K562 (cell line): Measurements from ENCODE around the gene ADGRB2. TPM values are rescaled to one million over a fixed set of nuclear protein-coding genes. Genes with fewer than 3 reads are reported as not detected.

Experiments
- ATAC-seq: fragments of 200-7000 bp; cut with Tn5 transposase; 3 replicates; pipeline ENCODE4 v1.9.1; 2020; ENCODE audit warnings: moderate library complexity
- BruUV-seq: library from RNA; stranded (reverse); fragments of 400-500 nt; replicated peaks from 2 replicates; lab custom pipeline; 2021; lab: Mats Ljungman, UMichigan
- CTCF ChIA-PET: fragments of 300-600 bp; formaldehyde crosslinking; extraction: SDS; loops from one replicate; lab custom pipeline; 2021; ENCODE audit warnings: low intra/inter-chr PET ratio; lab: Yijun Ruan, JAX
- POLR2A ChIA-PET: fragments of 300-600, 350-650 bp; sonication (Branson Sonifier 250); formaldehyde crosslinking; extraction: SDS; loops from one replicate; lab custom pipeline; 2021; ENCODE audit warnings: antibody characterized with exemption, inconsistent platforms; lab: Yijun Ruan, JAX
- DNase-seq, 4 experiments: peaks; one replicate each; pipeline versions ENCODE4 v3.0.0 to v3.0.0-alpha.2; 2011 to 2018; ENCODE audit warnings: low spot score in 3 of 4, mixed read lengths in 3 of 4; ENCODE audit errors: extremely low read depth in 1 of 4
- FAIRE-seq: peaks from 2 replicates; lab custom pipeline; 2011; peaks lifted over from hg19 to GRCh38; lab: Jason Lieb, UNC
- H2AFZ ChIP-seq: 2 replicates; pipeline ENCODE4 v1.6.0; 2011; ENCODE audit warnings: low read depth, low read length, control low read depth, inconsistent platforms
- H3K27ac ChIP-seq: fragments of 200-600 bp; 3 replicates; pipeline ENCODE4 v1.8.0; 2011; ENCODE audit warnings: low read depth, mild to moderate bottlenecking, control low read depth, inconsistent platforms, low read length, moderate library complexity, mixed read lengths; ENCODE audit errors: extremely low read depth
- H3K27me3 ChIP-seq, 2 experiments: fragments of 300-600 bp in 1 of 2; 2 replicates in 1 of 2; 3 replicates in 1 of 2; pipeline versions ENCODE4 v1.6.0 to v1.8.0; 2011; ENCODE audit warnings: inconsistent platforms in 2 of 2, low read length in 2 of 2, mild to moderate bottlenecking in 1 of 2, mixed read lengths in 1 of 2, moderate library complexity in 1 of 2; ENCODE audit not compliant: control insufficient read depth in 2 of 2, insufficient read depth in 2 of 2
- H3K36me3 ChIP-seq: fragments of 300-600 bp; 3 replicates; pipeline ENCODE4 v1.8.0; 2011; ENCODE audit warnings: mild to moderate bottlenecking, low read length, inconsistent platforms; ENCODE audit not compliant: control insufficient read depth, insufficient read depth
- H3K4me1 ChIP-seq, 2 experiments: fragments of 200-600 bp in 1 of 2; replicated peaks in 1 of 2; 2 replicates in 1 of 2; 3 replicates in 1 of 2; pipeline versions ENCODE4 v1.5.1 to v1.8.0; 2011; ENCODE audit warnings: inconsistent platforms in 2 of 2, low read length in 2 of 2, mild to moderate bottlenecking in 1 of 2, mixed read lengths in 1 of 2, moderate library complexity in 1 of 2; ENCODE audit not compliant: control insufficient read depth in 2 of 2, insufficient read depth in 2 of 2
- H3K4me2 ChIP-seq: 2 replicates; pipeline ENCODE4 v1.6.1; 2011; ENCODE audit warnings: low read length, control low read depth, inconsistent platforms, mixed read lengths; ENCODE audit not compliant: insufficient read depth
- H3K4me3 ChIP-seq: fragments of 200-600 bp; sonication (generic), shearing (Covaris generic); 2 replicates; pipeline ENCODE4 v1.5.1; 2016; ENCODE audit warnings: control low read depth, inconsistent platforms
- H3K79me2 ChIP-seq: fragments of 200-600 bp; 3 replicates; pipeline ENCODE4 v1.8.0; 2011; ENCODE audit warnings: low read length, inconsistent platforms; ENCODE audit not compliant: control insufficient read depth, insufficient read depth
- H3K9ac ChIP-seq, 2 experiments: 2 replicates each; pipeline versions ENCODE4 v1.6.0 to v1.6.1; 2011; ENCODE audit warnings: low read depth in 2 of 2, low read length in 2 of 2, control low read depth in 1 of 2, inconsistent platforms in 1 of 2, mild to moderate bottlenecking in 1 of 2, mixed read lengths in 1 of 2; ENCODE audit not compliant: insufficient read depth in 1 of 2
- H3K9me1 ChIP-seq: one replicate; pipeline ENCODE4 v1.6.0; 2011; ENCODE audit warnings: inconsistent platforms, mild to moderate bottlenecking, low read length, moderate library complexity; ENCODE audit not compliant: control insufficient read depth, insufficient read depth
- H3K9me3 ChIP-seq: replicated peaks from 2 replicates; pipeline ENCODE4 v1.5.1; 2011; ENCODE audit warnings: low read depth, low read length, inconsistent platforms; ENCODE audit not compliant: control insufficient read depth, insufficient read depth
- H4K20me1 ChIP-seq: replicated peaks from 2 replicates; pipeline ENCODE4 v1.6.1; 2011; ENCODE audit warnings: low read length, inconsistent platforms, mixed read lengths; ENCODE audit not compliant: control insufficient read depth, insufficient read depth
- ARID3B ChIP-seq: fragments of 250-450 bp; sonication (Bioruptor Pico); IDR thresholded peaks from 2 replicates; pipeline ENCODE4 v1.4.0; 2020; ENCODE audit warnings: borderline replicate concordance
- CC2D1A ChIP-seq: fragments of 450-650 bp; IDR thresholded peaks from 2 replicates; pipeline ENCODE4 v1.6.1; 2017; ENCODE audit warnings: mild to moderate bottlenecking
- DACH1 ChIP-seq: fragments of 450-650 bp; IDR thresholded peaks from 2 replicates; pipeline ENCODE4 v1.6.1; 2018; ENCODE audit not compliant: partially characterized antibody
- ESRRA ChIP-seq: fragments of 450-650 bp; IDR thresholded peaks from 2 replicates; pipeline ENCODE4 v1.6.1; 2014; ENCODE audit warnings: low read depth, mild to moderate bottlenecking, moderate library complexity, borderline replicate concordance
- GMEB1 ChIP-seq: fragments of 250-450 bp; sonication (Bioruptor Pico); IDR thresholded peaks from 2 replicates; pipeline ENCODE4 v1.4.0; 2020; ENCODE audit warnings: mild to moderate bottlenecking
- HNRNPL ChIP-seq: fragments of 200-400 bp; formaldehyde crosslinking; IDR thresholded peaks from 2 replicates; pipeline ENCODE4 v1.6.1; 2017; ENCODE audit warnings: low read depth, mild to moderate bottlenecking, low read length
- MEIS2 ChIP-seq: fragments of 450-650 bp; IDR thresholded peaks from 2 replicates; pipeline ENCODE4 v1.6.1; 2014; ENCODE audit warnings: mild to moderate bottlenecking; ENCODE audit not compliant: partially characterized antibody
- SFPQ ChIP-seq: fragments of 200-400 bp; formaldehyde crosslinking; IDR thresholded peaks from 2 replicates; pipeline ENCODE4 v1.6.1; 2017; ENCODE audit warnings: mild to moderate bottlenecking, low read depth, low read length, moderate library complexity
- SMAD2 ChIP-seq: fragments of 150-350 bp; IDR thresholded peaks from 2 replicates; pipeline ENCODE4 v1.6.1; 2014; ENCODE audit warnings: low read depth, mild to moderate bottlenecking, low read length
- SUPT5H ChIP-seq: fragments of 450-650 bp; IDR thresholded peaks from 2 replicates; pipeline ENCODE4 v1.6.1; 2016
- THRA ChIP-seq: fragments of 450-650 bp; IDR thresholded peaks from 2 replicates; pipeline ENCODE4 v1.6.1; 2017; ENCODE audit warnings: mild to moderate bottlenecking, moderate library complexity
- ZNF280A ChIP-seq: fragments of 450-650 bp; IDR thresholded peaks from 2 replicates; pipeline ENCODE4 v1.6.1; 2018; ENCODE audit warnings: mild to moderate bottlenecking, low read depth; ENCODE audit not compliant: partially characterized antibody
- ZNF3 ChIP-seq: fragments of 250-450 bp; sonication (Bioruptor Pico); IDR thresholded peaks from 2 replicates; pipeline ENCODE4 v1.5.0; 2021; ENCODE audit warnings: mild to moderate bottlenecking, moderate library complexity
- WGBS: fragments of 100-300 bp; shearing (Covaris generic); methylation state at CpG from one replicate; pipeline ENCODE4 v1.1.6; 2016; ENCODE audit warnings: low coverage, mixed read lengths; ENCODE audit not compliant: insufficient coverage; ENCODE audit errors: missing lambda C conversion rate; 5-methylcytosine and 5-hydroxymethylcytosine counted together
- in situ Hi-C: fragments of 300-500 bp; cut with MboI; formaldehyde crosslinking; loops from 4 replicates; pipeline ENCODE4 v1.15.0; 2018; ENCODE audit warnings: inconsistent platforms, mixed read lengths
- intact Hi-C: fragments of 100-400 bp; cut with micrococcal nuclease; formaldehyde crosslinking; loops from 2 replicates; pipeline ENCODE4 v1.14.2; 2022
- polyA plus RNA-seq, 8 experiments: library from polyadenylated mRNA; depleted of rRNA in 4 of 8; stranded (reverse) in 5 of 8; unstranded in 3 of 8; fragments of >200 nt; fragmentation: Nextera tagmentation in 2 of 8; fragmentation: Illumina TruSeq in 1 of 8; extraction: Ambion mirVana in 2 of 8; extraction: Trizol in 1 of 8; gene quantifications; 2 replicates each; pipeline versions ENCODE4 v1.2.1 to v1.2.3, GENCODE V29; 2011 to 2014; ENCODE audit warnings: inconsistent platforms in 1 of 8, missing spikeins in 1 of 8
- total RNA-seq, 7 experiments: library from RNA; depleted of rRNA in 6 of 7; stranded (reverse); fragments of >200 nt in 6 of 7; fragmentation: Illumina TruSeq in 2 of 7; extraction: Trizol in 2 of 7; gene quantifications; 2 replicates each; pipeline versions ENCODE4 v1.2.1 to v1.2.3, GENCODE V29; 2011 to 2021; ENCODE audit warnings: low replicate concordance in 1 of 7

Gene ADGRB2
- total and polyA plus RNA-seq, 9 of the 15 experiments (the other 6 are each of a cell fraction or from before 2014, with no cell fraction given), result 0.04 to 0.23 (median 0.20) TPM; not detected in 2

GRCh38 chr1:31811605-31812004 lies 47.5 kb upstream of the ADGRB2 start (continued):
- TF ChIP-seq MEIS2 (peak; percentile 1), ESRRA (0 out of 2 replicates have a peak, but pooled peaks have one; percentile 16), THRA (no peak)
- TF ChIP-seq, all 486 proteins: peak for 8

- Histone ChIP-seq H3K79me2 (no peaks in the 10 kb centered on the region), H3K36me3 (no peaks in the 10 kb centered on the region), H3K27me3 (no peaks in the 10 kb centered on the region), H3K9ac (peak overlapping the region in 1 of 2 experiments; percentile 67; a peak in 2 of 4 replicates), H3K27ac (no peak overlapping the region), H2AFZ (peak overlapping the region; percentile 16; the same call in 1 of the 2 replicates), H3K4me1 (peaks cover 6 to 10% of the 10 kb centered on the region in 2 experiments; a peak in 4 of 5 replicates), H3K4me2 (no peak overlapping the region), H4K20me1 (no peaks in the 10 kb centered on the region), H3K9me1 (no peaks in the 10 kb centered on the region), H3K9me3 (no peaks in the 10 kb centered on the region), H3K4me3 (no peak overlapping the region)
- BruUV-seq, result no TSS peak
- in situ Hi-C loops (no loop called here), intact Hi-C loops (loop anchor here (10.0 kb wide), 1 partner anchor 255 kb away; no protein-coding TSS in a partner anchor)
- DNase-seq, result no peak
- POLR2A ChIA-PET, result no interaction called here
- peak; percentile 16; the same call in 1 of the 3 replicates for ATAC-seq
- 12% methylated on average over 4 of the region's 4 CpGs for WGBS
- no peak for FAIRE-seq
- CTCF ChIA-PET, result no interaction called here
- no peak for TF ChIP-seq SUPT5H
- no peak for TF ChIP-seq DACH1
- TF ChIP-seq CC2D1A, result no peak
- no peak for TF ChIP-seq SFPQ
- no peak for TF ChIP-seq ZNF280A
- no peak for TF ChIP-seq HNRNPL
- no peak for TF ChIP-seq GMEB1 (CRISPR knock-in tag)
- TF ChIP-seq SMAD2, result no peak
- no peak for TF ChIP-seq ARID3B
- TF ChIP-seq ZNF3, result no peak
These were observed 45.6 kb upstream of the ADGRB2 start for GRCh38 chr1:31809698-31810097.
